ENCODE measurements around the gene PDE6A. TPM values are rescaled to one million over a fixed set of nuclear protein-coding genes. Genes with fewer than 3 reads are reported as not detected.

PDE6A gene
- total and polyA plus RNA-seq, 2 of the 8 experiments (the other 6 are each of a cell fraction or from before 2014, with no cell fraction given) = not detected

- Histone ChIP-seq H2AK5ac (ENCODE audit: low read depth, low read length) (no peak overlapping the region), H3K27me3 (replicated peaks in 1 of 4; ENCODE audit: control insufficient read depth in 3 of 4, extremely low read depth in 1 of 4, insufficient read depth in 3 of 4, low read length in 3 of 4) (no peaks in the 10 kb centered on the region), H3K56ac (replicated peaks; ENCODE audit: insufficient read length, low read depth, low read length) (no peak overlapping the region), H3K79me2 (ENCODE audit: control insufficient read depth in 1 of 2, insufficient read depth in 2 of 2, low read length in 2 of 2) (no peaks in the 10 kb centered on the region), H4K5ac (ENCODE audit: insufficient read length, low read depth, low read length) (no peak overlapping the region), H2AFZ (ENCODE audit: low read length) (no peak overlapping the region), H2BK5ac (ENCODE audit: low read depth, low read length) (no peak overlapping the region), H3K4me3 (ENCODE audit: extremely low read depth in 1 of 4, insufficient read depth in 2 of 4, low read depth in 3 of 4, low read length in 4 of 4) (no peak overlapping the region), H3K9me3 (ENCODE audit: insufficient read depth in 2 of 2, low read depth in 1 of 2, low read length in 1 of 2) (no peaks in the 10 kb centered on the region), H2BK120ac (replicated peaks; ENCODE audit: low read depth, low read length) (no peak overlapping the region), H2BK12ac (ENCODE audit: low read depth, low read length) (no peak overlapping the region), H3K36me3 (ENCODE audit: control insufficient read depth in 2 of 4, insufficient read depth in 4 of 4, low read length in 3 of 4) (peaks cover 0 to 2% (median 0%) of the 10 kb centered on the region in 4 experiments; a peak in 1 of 8 replicates), H3K27ac (ENCODE audit: low read depth, low read length) (no peak overlapping the region), H3K4me1 (replicated peaks in 1 of 4; ENCODE audit: control insufficient read depth in 3 of 4, insufficient read depth in 4 of 4, low read length in 3 of 4) (no peaks in the 10 kb centered on the region), H3K18ac (ENCODE audit: extremely low read depth, low read length) (no peak overlapping the region), H3K79me1 (ENCODE audit: low read depth, low read length) (no peaks in the 10 kb centered on the region), H3K23ac (ENCODE audit: insufficient read length) (no peak overlapping the region), H3K4me2 (ENCODE audit: insufficient read depth in 1 of 2, low read depth in 2 of 2, low read length in 2 of 2) (no peak overlapping the region), H4K91ac (replicated peaks; ENCODE audit: insufficient read length, low read length) (no peak overlapping the region), H4K8ac (ENCODE audit: extremely low read depth, insufficient read depth, low read length) (no peak overlapping the region), H4K20me1 (replicated peaks in 1 of 2; ENCODE audit: control insufficient read depth in 1 of 2, insufficient read depth in 2 of 2, low read length in 2 of 2) (no peaks in the 10 kb centered on the region), H2BK15ac (ENCODE audit: low read length) (no peak overlapping the region), H3K4ac (replicated peaks; ENCODE audit: insufficient read length, low read depth, low read length) (no peak overlapping the region), H3K23me2 (ENCODE audit: low read depth, low read length) (no peaks in the 10 kb centered on the region), H3K9ac (replicated peaks in 1 of 4; ENCODE audit: extremely low read depth in 1 of 4, low read depth in 3 of 4, low read length in 3 of 4) (no peak overlapping the region), H2BK20ac (ENCODE audit: low read length) (no peak overlapping the region), H3K14ac (ENCODE audit: insufficient read length) (no peak overlapping the region)
- FAIRE-seq (no peak), DNase-seq (ENCODE audit: low read depth in 1 of 2, low spot score in 2 of 2) (no peak)
- ChIA-PET POLR2A (ENCODE audit: partially characterized antibody) (interaction anchor here (0.6 kb wide), 1 partner anchor 365 kb away, joined by 4 read pairs; no protein-coding TSS in a partner anchor), CTCF (ENCODE audit: partially characterized antibody) (interaction anchor here (0.9 to 68.7 kb wide), 15 partner anchors 10 to 195 kb away, joined by 3 to 1740 read pairs (median 12); partner anchors contain the start of genes PPARGC1B and SLC26A2)
- 93% methylated on average over 8 of the region's 12 CpGs; no CpG with 5 or more reads in 1 of the 2 experiments for WGBS, 2 experiments (ENCODE audit: extremely low coverage in 1 of 2, insufficient coverage in 1 of 2, insufficient read length in 1 of 2, insufficient replicate concordance in 2 of 2, low coverage in 1 of 2, low lambda C conversion rate in 2 of 2, missing lambda C conversion rate in 1 of 2)
- TF ChIP-seq FOSL1 (IDR thresholded peaks at IDR 0.05; ENCODE audit: insufficient read depth, low read depth, low read length) (no peak), POLR2A (IDR thresholded peaks at IDR 0.05; ENCODE audit: control extremely low read depth in 1 of 2, low read depth in 2 of 2, low read length in 2 of 2) (no peak), YY1 (IDR thresholded peaks at IDR 0.05; ENCODE audit: low read depth, low read length) (no peak), RXRA (IDR thresholded peaks at IDR 0.05; ENCODE audit: insufficient read depth, low read depth, low read length) (no peak), SIN3A (conservative IDR thresholded peaks at IDR 0.05 in 1 of 2, IDR thresholded peaks at IDR 0.05 in 1 of 2; ENCODE audit: low read depth in 1 of 2, low read length in 2 of 2) (no peak), CHD2 (IDR thresholded peaks at IDR 0.05; ENCODE audit: low read length) (no peak), SRF (IDR thresholded peaks at IDR 0.05; ENCODE audit: low read depth, low read length) (no peak), HDAC6 (IDR thresholded peaks at IDR 0.05; ENCODE audit: low read depth, low read length) (no peak), ATF3 (IDR thresholded peaks at IDR 0.05; ENCODE audit: insufficient read depth, low read depth, low read length) (no peak), MAFK (IDR thresholded peaks at IDR 0.05; ENCODE audit: low read depth, low read length) (no peak), TAF1 (IDR thresholded peaks at IDR 0.05; ENCODE audit: low read depth, low read length) (no peak), RAD21 (IDR thresholded peaks at IDR 0.05 in 1 of 2, conservative IDR thresholded peaks at IDR 0.05 in 1 of 2; ENCODE audit: low read depth in 2 of 2, low read length in 2 of 2) (no peak), E2F6 (IDR thresholded peaks at IDR 0.05) (no peak)
Observed at GRCh38 chr5:149832636-149833035, 112.0 kb downstream of the PDE6A start.
